SK-N-SH treated with all-trans-retinoic acid at 6 μM for 48 hours (cell line): ENCODE data around the gene AMIGO2.

Experiments used
- ATAC-seq: fragments of 200-7000 bp; cut with Tn5 transposase; 3 replicates; pipeline ENCODE4 v1.9.1; 2020; ENCODE audit warnings: mild to moderate bottlenecking, moderate library complexity
- ARNTL ChIP-seq: fragments of 450-650 bp; formaldehyde crosslinking; IDR thresholded peaks from 2 replicates; pipeline ENCODE4 v1.5.0; 2020; ENCODE audit warnings: low read depth, mild to moderate bottlenecking, moderate library complexity, borderline replicate concordance
- BACH2 ChIP-seq: fragments of 250-450 bp; sonication (Bioruptor Pico); IDR thresholded peaks from 2 replicates; pipeline ENCODE4 v1.9.0; 2021; ENCODE audit warnings: mild to moderate bottlenecking, borderline replicate concordance
- CSDC2 ChIP-seq: fragments of 250-450 bp; sonication (Bioruptor Pico); IDR thresholded peaks from 2 replicates; pipeline ENCODE4 v1.5.0; 2020; ENCODE audit warnings: mild to moderate bottlenecking, moderate library complexity
- ESRRG ChIP-seq: fragments of 250-450 bp; sonication (Bioruptor Pico); IDR thresholded peaks from 2 replicates; pipeline ENCODE4 v1.6.1; 2021; ENCODE audit warnings: mild to moderate bottlenecking
- GLIS3 ChIP-seq: fragments of 250-450 bp; sonication (Bioruptor Pico); IDR thresholded peaks from 2 replicates; pipeline ENCODE4 v1.5.0; 2020; ENCODE audit warnings: mild to moderate bottlenecking, moderate library complexity
- ISL1 ChIP-seq: fragments of 250-450 bp; sonication (Bioruptor Pico); IDR thresholded peaks from 2 replicates; pipeline ENCODE4 v2.1.2; 2022; ENCODE audit warnings: mild to moderate bottlenecking, moderate library complexity
- POU6F1 ChIP-seq: fragments of 250-450 bp; sonication (Bioruptor Pico); IDR thresholded peaks from 2 replicates; pipeline ENCODE4 v1.8.0; 2021; ENCODE audit warnings: low read depth, mild to moderate bottlenecking, moderate library complexity, borderline replicate concordance
- PPARA ChIP-seq: fragments of 250-450 bp; sonication (Bioruptor Pico); IDR thresholded peaks from 2 replicates; pipeline ENCODE4 v1.5.0; 2020; ENCODE audit warnings: mild to moderate bottlenecking, borderline replicate concordance
- RARB ChIP-seq: fragments of 250-450 bp; sonication (Bioruptor Pico); IDR thresholded peaks from 2 replicates; pipeline ENCODE4 v1.8.0; 2021; ENCODE audit warnings: mild to moderate bottlenecking, moderate library complexity
- SNAI2 ChIP-seq: fragments of 250-450 bp; sonication (Bioruptor Pico); IDR thresholded peaks from 2 replicates; pipeline ENCODE4 v1.5.0; 2020; ENCODE audit warnings: mild to moderate bottlenecking, moderate library complexity
- TOX ChIP-seq: fragments of 250-450 bp; sonication (Bioruptor Pico); IDR thresholded peaks from 2 replicates; pipeline ENCODE4 v1.8.0; 2021; ENCODE audit warnings: mild to moderate bottlenecking, moderate library complexity, borderline replicate concordance
- TSHZ2 ChIP-seq: fragments of 250-450 bp; sonication (Bioruptor Pico); IDR thresholded peaks from 2 replicates; pipeline ENCODE4 v1.5.0; 2020; ENCODE audit warnings: mild to moderate bottlenecking, moderate library complexity
- ZC3H10 ChIP-seq: fragments of 250-450 bp; sonication (Bioruptor Pico); IDR thresholded peaks from 2 replicates; pipeline ENCODE4 v1.5.1; 2021; ENCODE audit warnings: mild to moderate bottlenecking, moderate library complexity
- ZFP3 ChIP-seq: fragments of 250-450 bp; sonication (Bioruptor Pico); IDR thresholded peaks from 2 replicates; pipeline ENCODE4 v1.5.0; 2020; ENCODE audit warnings: mild to moderate bottlenecking, moderate library complexity
- ZFP30 ChIP-seq: fragments of 450-650 bp; formaldehyde crosslinking; IDR thresholded peaks from 2 replicates; pipeline ENCODE4 v1.5.0; 2022; ENCODE audit warnings: mild to moderate bottlenecking, moderate library complexity
- ZNF565 ChIP-seq: fragments of 450-650 bp; formaldehyde crosslinking; conservative IDR thresholded peaks from 2 replicates; pipeline ENCODE4 v1.5.0; 2020; ENCODE audit warnings: low read depth, mild to moderate bottlenecking, moderate library complexity
- ZNF70 ChIP-seq: fragments of 450-650 bp; formaldehyde crosslinking; IDR thresholded peaks from 2 replicates; pipeline ENCODE4 v1.5.0; 2020; ENCODE audit warnings: mild to moderate bottlenecking, moderate library complexity
- ZNF8 ChIP-seq: fragments of 450-650 bp; formaldehyde crosslinking; IDR thresholded peaks from 2 replicates; pipeline ENCODE4 v1.5.0; 2020; ENCODE audit warnings: mild to moderate bottlenecking, moderate library complexity
- TF ChIP-seq, protein P1 (sequence below): fragments of 250-450 bp; sonication (Bioruptor Pico); IDR thresholded peaks from 2 replicates; pipeline ENCODE4 v1.5.1; 2021; ENCODE audit warnings: mild to moderate bottlenecking, moderate library complexity
- TF ChIP-seq, protein P2 (sequence below): fragments of 250-450 bp; sonication (Bioruptor Pico); IDR thresholded peaks from 2 replicates; pipeline ENCODE4 v1.5.1; 2020; ENCODE audit warnings: low read depth, mild to moderate bottlenecking, moderate library complexity

The AMIGO2 gene

GRCh38 chr12:47082283-47082682 lies 2.5 kb upstream of the AMIGO2 start:
- ATAC-seq, result no peak
- TF ChIP-seq, protein P1, sequence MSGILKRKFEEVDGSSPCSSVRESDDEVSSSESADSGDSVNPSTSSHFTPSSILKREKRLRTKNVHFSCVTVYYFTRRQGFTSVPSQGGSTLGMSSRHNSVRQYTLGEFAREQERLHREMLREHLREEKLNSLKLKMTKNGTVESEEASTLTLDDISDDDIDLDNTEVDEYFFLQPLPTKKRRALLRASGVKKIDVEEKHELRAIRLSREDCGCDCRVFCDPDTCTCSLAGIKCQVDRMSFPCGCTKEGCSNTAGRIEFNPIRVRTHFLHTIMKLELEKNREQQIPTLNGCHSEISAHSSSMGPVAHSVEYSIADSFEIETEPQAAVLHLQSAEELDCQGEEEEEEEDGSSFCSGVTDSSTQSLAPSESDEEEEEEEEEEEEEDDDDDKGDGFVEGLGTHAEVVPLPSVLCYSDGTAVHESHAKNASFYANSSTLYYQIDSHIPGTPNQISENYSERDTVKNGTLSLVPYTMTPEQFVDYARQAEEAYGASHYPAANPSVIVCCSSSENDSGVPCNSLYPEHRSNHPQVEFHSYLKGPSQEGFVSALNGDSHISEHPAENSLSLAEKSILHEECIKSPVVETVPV (CRISPR knock-in tag), result no peak
- TF ChIP-seq ZFP3 (CRISPR knock-in tag) (no peak), ZNF8 (no peak), ARNTL (CRISPR knock-in tag) (no peak), ZC3H10 (CRISPR knock-in tag) (no peak)

- peak; percentile 3; the same call in 1 of the 3 replicates for ATAC-seq
- no peak for TF ChIP-seq TSHZ2 (CRISPR knock-in tag)
- TF ChIP-seq PPARA (CRISPR knock-in tag), result no peak
These were observed 1.2 kb upstream of the AMIGO2 start for GRCh38 chr12:47080725-47081502.

DNA sequence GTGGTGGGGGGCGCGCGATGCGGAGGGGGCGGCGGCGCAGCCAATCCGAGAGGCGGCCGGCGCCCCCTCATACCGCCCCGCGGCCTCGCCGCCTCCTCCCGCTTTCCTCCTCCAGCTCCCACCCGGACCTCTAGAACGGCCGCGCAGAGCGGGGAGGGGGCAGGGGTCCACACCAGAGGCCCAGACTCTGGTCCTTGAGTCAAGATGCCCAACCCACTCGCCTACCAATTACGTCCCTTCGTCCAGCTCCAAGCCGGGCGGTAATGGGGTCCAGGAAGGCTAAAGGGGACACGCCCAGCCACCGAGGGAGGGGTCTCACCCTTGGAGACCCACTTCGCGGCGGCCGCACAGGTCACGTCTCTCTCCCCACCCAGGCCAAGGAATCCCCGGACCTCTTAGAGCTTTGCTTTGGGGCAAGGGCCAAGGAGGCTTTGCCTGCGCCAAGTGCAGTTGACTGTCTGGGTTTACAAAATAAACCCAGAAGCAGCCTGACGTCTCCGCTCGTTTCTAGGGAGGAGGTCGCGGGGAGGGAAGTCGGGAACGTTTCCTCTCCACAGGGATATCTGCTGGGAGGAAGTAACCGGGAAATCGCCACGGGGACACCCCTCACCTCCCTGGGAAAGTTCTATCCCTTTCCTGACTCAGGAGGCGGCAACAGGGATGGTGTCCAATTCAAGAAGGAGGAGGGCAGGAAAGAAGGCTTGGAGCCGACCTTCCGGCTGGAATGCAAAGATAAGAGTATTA lies 394 bp upstream of the AMIGO2 start:
- TF ChIP-seq ZNF8 (no peak), PPARA (CRISPR knock-in tag) (no peak), ZFP30 (CRISPR knock-in tag) (no peak), CSDC2 (CRISPR knock-in tag) (no peak), ESRRG (CRISPR knock-in tag) (no peak), ARNTL (CRISPR knock-in tag) (no peak), POU6F1 (no peak), RARB (CRISPR knock-in tag) (no peak), ISL1 (CRISPR knock-in tag) (no peak), ZFP3 (CRISPR knock-in tag) (no peak), SNAI2 (no peak), TOX (CRISPR knock-in tag) (no peak), GLIS3 (CRISPR knock-in tag) (no peak), BACH2 (CRISPR knock-in tag) (no peak), ZNF565 (CRISPR knock-in tag) (no peak), ZNF70 (CRISPR knock-in tag) (no peak), TSHZ2 (CRISPR knock-in tag) (no peak)
- TF ChIP-seq, protein P2, sequence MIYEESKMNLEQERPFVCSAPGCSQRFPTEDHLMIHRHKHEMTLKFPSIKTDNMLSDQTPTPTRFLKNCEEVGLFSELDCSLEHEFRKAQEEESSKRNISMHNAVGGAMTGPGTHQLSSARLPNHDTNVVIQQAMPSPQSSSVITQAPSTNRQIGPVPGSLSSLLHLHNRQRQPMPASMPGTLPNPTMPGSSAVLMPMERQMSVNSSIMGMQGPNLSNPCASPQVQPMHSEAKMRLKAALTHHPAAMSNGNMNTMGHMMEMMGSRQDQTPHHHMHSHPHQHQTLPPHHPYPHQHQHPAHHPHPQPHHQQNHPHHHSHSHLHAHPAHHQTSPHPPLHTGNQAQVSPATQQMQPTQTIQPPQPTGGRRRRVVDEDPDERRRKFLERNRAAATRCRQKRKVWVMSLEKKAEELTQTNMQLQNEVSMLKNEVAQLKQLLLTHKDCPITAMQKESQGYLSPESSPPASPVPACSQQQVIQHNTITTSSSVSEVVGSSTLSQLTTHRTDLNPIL (CRISPR knock-in tag), result no peak
- TF ChIP-seq, protein P1 (CRISPR knock-in tag), result no peak
- peak; percentile 46 for ATAC-seq
